GM12878 (cell line): ENCODE results near the gene PDZRN4. TPM values are rescaled to one million over a fixed set of nuclear protein-coding genes. Genes with fewer than 3 reads are reported as not detected.
"Not testable (repeated sequence)": the region's sequence is repeated elsewhere in the genome, so short reads cannot be mapped to it uniquely, and the experiment has no call there.

ENCODE experiments used
- ATAC-seq: fragments of 200-7000 bp; cut with Tn5 transposase; 3 replicates; pipeline ENCODE4 v1.9.1; 2020; ENCODE audit warnings: mild to moderate bottlenecking, moderate library complexity
- BruUV-seq: library from RNA; stranded (reverse); fragments of 400-500 nt; replicated peaks from 2 replicates; lab custom pipeline; 2021; lab: Mats Ljungman, UMichigan
- CTCF ChIA-PET: fragments of 300-600 bp; sonication (Branson Sonifier 250); formaldehyde crosslinking; extraction: SDS; loops from one replicate; lab custom pipeline; 2021; ENCODE audit warnings: inconsistent platforms; lab: Yijun Ruan, JAX
- POLR2A ChIA-PET: fragments of 350-600 bp; formaldehyde crosslinking; extraction: SDS; loops from one replicate; lab custom pipeline; 2021; ENCODE audit warnings: inconsistent platforms; lab: Charles Lee
- RAD21 ChIA-PET: fragments of 300-600 bp; sonication (Branson Sonifier 250); formaldehyde crosslinking; loops from one replicate; lab custom pipeline; 2023; ENCODE audit warnings: antibody characterized with exemption; ENCODE audit not compliant: unreplicated experiment; lab: Charles Lee
- SMC1A ChIA-PET: fragments of 300-600 bp; sonication (Branson Sonifier 250); formaldehyde crosslinking; loops from one replicate; lab custom pipeline; 2023; ENCODE audit not compliant: unreplicated experiment, uncharacterized antibody; lab: Charles Lee
- DNase-seq: peaks from one replicate; pipeline ENCODE4 v3.0.0-alpha.2; 2011; ENCODE audit warnings: low read depth, low spot score
- FAIRE-seq: peaks from 3 replicates; lab custom pipeline; 2011; peaks lifted over from hg19 to GRCh38; lab: Jason Lieb, UNC
- H2AFZ ChIP-seq: 2 replicates; pipeline ENCODE4 v1.6.0; 2011; ENCODE audit warnings: low read depth, low read length, control low read depth; ENCODE audit not compliant: control insufficient read depth
- H3K27ac ChIP-seq: 2 replicates; pipeline ENCODE4 v1.5.1; 2011; ENCODE audit warnings: control low read depth; ENCODE audit not compliant: control insufficient read depth, insufficient read depth
- H3K27me3 ChIP-seq, 2 experiments: replicated peaks in 1 of 2; 2 replicates each; pipeline versions ENCODE4 v1.6.0 to v1.6.1; 2011; ENCODE audit warnings: low read length in 1 of 2; ENCODE audit not compliant: control insufficient read depth in 2 of 2, insufficient read depth in 2 of 2
- H3K36me3 ChIP-seq, 2 experiments: 2 replicates each; pipeline ENCODE4 v1.5.1; 2011; ENCODE audit warnings: low read length in 1 of 2; ENCODE audit not compliant: control insufficient read depth in 2 of 2, insufficient read depth in 2 of 2
- H3K4me1 ChIP-seq: 2 replicates; pipeline ENCODE4 v1.6.1; 2011; ENCODE audit warnings: mild to moderate bottlenecking, low read length, moderate library complexity, mixed read lengths; ENCODE audit not compliant: control insufficient read depth, insufficient read depth
- H3K4me2 ChIP-seq: 2 replicates; pipeline ENCODE4 v1.6.0; 2011; ENCODE audit warnings: control low read depth; ENCODE audit not compliant: control insufficient read depth, insufficient read depth
- H3K4me3 ChIP-seq: fragments of 200-600 bp; sonication (generic); 2 replicates; pipeline ENCODE4 v1.5.1; 2016
- H3K79me2 ChIP-seq: 2 replicates; pipeline ENCODE4 v1.6.0; 2011; ENCODE audit warnings: low read length; ENCODE audit not compliant: control insufficient read depth, insufficient read depth
- H3K9ac ChIP-seq: 2 replicates; pipeline ENCODE4 v1.8.0; 2011; ENCODE audit warnings: low read length, control low read depth, mixed read lengths; ENCODE audit not compliant: control insufficient read depth, insufficient read depth
- H3K9me3 ChIP-seq: replicated peaks from 3 replicates; pipeline ENCODE4 v1.5.1; 2011; ENCODE audit warnings: mild to moderate bottlenecking, low read length; ENCODE audit not compliant: control insufficient read depth, insufficient read depth
- H4K20me1 ChIP-seq: 2 replicates; pipeline ENCODE4 v1.6.0; 2011; ENCODE audit not compliant: control insufficient read depth, insufficient read depth
- NFIC ChIP-seq: IDR thresholded peaks from 2 replicates; pipeline ENCODE4 v1.6.1; 2012; ENCODE audit warnings: low read depth, mild to moderate bottlenecking, inconsistent platforms, low read length, moderate library complexity
- PAX8 ChIP-seq: fragments of 450-650 bp; IDR thresholded peaks from 2 replicates; pipeline ENCODE4 v1.6.1; 2017; ENCODE audit warnings: mild to moderate bottlenecking, moderate library complexity
- RBBP5 ChIP-seq: fragments of 200-600 bp; sonication (generic); conservative IDR thresholded peaks from 2 replicates; pipeline ENCODE4 v1.6.1; 2016
- SIX5 ChIP-seq: IDR thresholded peaks from 2 replicates; pipeline ENCODE4 v1.6.1; 2011; ENCODE audit warnings: mild to moderate bottlenecking, low read depth, low read length, moderate library complexity; ENCODE audit not compliant: severe bottlenecking
- SREBF2 ChIP-seq: IDR thresholded peaks from 2 replicates; pipeline ENCODE4 v1.6.1; 2012; ENCODE audit warnings: mild to moderate bottlenecking, low read length
- TCF12 ChIP-seq: IDR thresholded peaks from 2 replicates; pipeline ENCODE4 v1.6.1; 2011; ENCODE audit warnings: low read depth, mild to moderate bottlenecking, low read length
- WRNIP1 ChIP-seq: IDR thresholded peaks from 2 replicates; pipeline ENCODE4 v1.6.1; 2011; ENCODE audit warnings: low read depth, low read length, improper control_type of control experiment, borderline replicate concordance
- ZNF622 ChIP-seq: fragments of 450-650 bp; IDR thresholded peaks from 2 replicates; pipeline ENCODE4 v1.6.1; 2017; ENCODE audit warnings: mild to moderate bottlenecking, inconsistent platforms
- ZSCAN29 ChIP-seq: fragments of 450-650 bp; IDR thresholded peaks from 2 replicates; pipeline ENCODE4 v1.6.1; 2017; ENCODE audit warnings: mild to moderate bottlenecking, moderate library complexity
- WGBS: methylation state at CpG from one replicate; pipeline ENCODE4 v1.1.6; 2016; ENCODE audit warnings: low lambda C conversion rate; ENCODE audit not compliant: insufficient replicate concordance, insufficient coverage; ENCODE audit errors: missing lambda C conversion rate; 5-methylcytosine and 5-hydroxymethylcytosine counted together
- in situ Hi-C: fragments of 300-500 bp; cut with MboI; formaldehyde crosslinking; loops from 9 replicates; pipeline ENCODE4 v1.14.3; 2018; ENCODE audit warnings: mixed read lengths
- intact Hi-C: fragments of 100-400 bp; cut with micrococcal nuclease; formaldehyde crosslinking; loops from one replicate; pipeline ENCODE4 v1.14.2; 2022; ENCODE audit not compliant: unreplicated experiment
- polyA plus RNA-seq, 11 experiments: library from polyadenylated mRNA; depleted of rRNA in 4 of 11; unstranded in 6 of 11; stranded (reverse) in 5 of 11; fragments of >200 nt; fragmentation: Nextera tagmentation in 4 of 11; fragmentation: Illumina TruSeq in 1 of 11; extraction: Ambion mirVana in 4 of 11; extraction: Trizol in 1 of 11; gene quantifications; 1 replicate in 1 of 11; 2 replicates in 10 of 11; pipeline versions ENCODE4 v1.2.1 to v1.2.3, GENCODE V29; 2011 to 2016; ENCODE audit warnings: inconsistent platforms in 2 of 11, missing spikeins in 2 of 11, low read depth in 1 of 11
- total RNA-seq, 4 experiments: library from RNA; depleted of rRNA in 3 of 4; stranded (reverse); fragments of >200 nt in 3 of 4; fragmentation: Illumina TruSeq in 1 of 4; extraction: Trizol in 1 of 4; gene quantifications; 2 replicates each; pipeline versions ENCODE4 v1.2.1 to v1.2.3, GENCODE V29; 2013 to 2021
- TF ChIP-seq, protein P1 (sequence below): fragments of 450-650 bp; IDR thresholded peaks from 2 replicates; pipeline ENCODE4 v1.6.1; 2016; ENCODE audit warnings: mild to moderate bottlenecking

The PDZRN4 gene
- total and polyA plus RNA-seq, 10 of the 15 experiments (the other 5 are each of a cell fraction or from before 2014, with no cell fraction given): 0.03 TPM; not detected in 9

DNA sequence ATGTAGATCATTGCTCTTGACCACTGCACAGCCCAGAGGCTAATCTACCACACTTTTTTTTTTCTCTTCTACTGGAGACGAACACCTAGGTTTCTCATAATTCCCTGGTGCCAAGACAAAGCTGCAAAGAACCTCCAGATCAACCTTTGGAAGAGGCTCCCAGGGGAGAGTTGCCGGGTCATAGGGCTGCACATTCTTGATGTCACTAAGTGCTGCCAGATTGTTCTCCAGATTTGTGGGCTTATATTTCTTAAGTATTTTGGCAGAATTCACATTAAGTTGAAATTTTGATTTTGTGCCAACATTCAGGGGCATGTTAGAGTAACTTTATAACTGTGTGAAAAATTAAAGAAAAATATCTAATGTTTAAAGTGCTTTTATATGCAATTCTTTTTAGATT, 13.5 kb upstream of the PDZRN4 start:
- H3K4me3 ChIP-seq: no peak overlapping the region
- BruUV-seq: no TSS peak
- no peaks in the 10 kb centered on the region for H3K9me3 ChIP-seq
- H3K36me3 ChIP-seq: no peaks in the 10 kb centered on the region
- no peak for FAIRE-seq
- ChIA-PET POLR2A (no interaction called here), CTCF (no interaction called here), SMC1A (no interaction called here), RAD21 (no interaction called here)
- intact Hi-C loops (no loop called here), in situ Hi-C loops (no loop called here)
- H3K79me2 ChIP-seq: no peaks in the 10 kb centered on the region
- 43% methylated on average over 2 of the region's 2 CpGs for WGBS
- H3K9ac ChIP-seq: no peak overlapping the region
- H3K4me1 ChIP-seq: no peaks in the 10 kb centered on the region
- no peak overlapping the region for H3K27ac ChIP-seq
- no peak overlapping the region for H3K4me2 ChIP-seq
- no peaks in the 10 kb centered on the region for H4K20me1 ChIP-seq
- H2AFZ ChIP-seq: no peak overlapping the region
- no peaks in the 10 kb centered on the region for H3K27me3 ChIP-seq
- TF ChIP-seq RBBP5 (no peak), SREBF2 (no peak), PAX8 (no peak), TCF12 (no peak), ZNF622 (no peak), NFIC (no peak), SIX5 (no peak), ZSCAN29 (no peak), WRNIP1 (no peak)
- TF ChIP-seq, protein P1, sequence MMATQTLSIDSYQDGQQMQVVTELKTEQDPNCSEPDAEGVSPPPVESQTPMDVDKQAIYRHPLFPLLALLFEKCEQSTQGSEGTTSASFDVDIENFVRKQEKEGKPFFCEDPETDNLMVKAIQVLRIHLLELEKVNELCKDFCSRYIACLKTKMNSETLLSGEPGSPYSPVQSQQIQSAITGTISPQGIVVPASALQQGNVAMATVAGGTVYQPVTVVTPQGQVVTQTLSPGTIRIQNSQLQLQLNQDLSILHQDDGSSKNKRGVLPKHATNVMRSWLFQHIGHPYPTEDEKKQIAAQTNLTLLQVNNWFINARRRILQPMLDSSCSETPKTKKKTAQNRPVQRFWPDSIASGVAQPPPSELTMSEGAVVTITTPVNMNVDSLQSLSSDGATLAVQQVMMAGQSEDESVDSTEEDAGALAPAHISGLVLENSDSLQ: no peak
- DNase-seq: no peak
- no peak for ATAC-seq

DNA sequence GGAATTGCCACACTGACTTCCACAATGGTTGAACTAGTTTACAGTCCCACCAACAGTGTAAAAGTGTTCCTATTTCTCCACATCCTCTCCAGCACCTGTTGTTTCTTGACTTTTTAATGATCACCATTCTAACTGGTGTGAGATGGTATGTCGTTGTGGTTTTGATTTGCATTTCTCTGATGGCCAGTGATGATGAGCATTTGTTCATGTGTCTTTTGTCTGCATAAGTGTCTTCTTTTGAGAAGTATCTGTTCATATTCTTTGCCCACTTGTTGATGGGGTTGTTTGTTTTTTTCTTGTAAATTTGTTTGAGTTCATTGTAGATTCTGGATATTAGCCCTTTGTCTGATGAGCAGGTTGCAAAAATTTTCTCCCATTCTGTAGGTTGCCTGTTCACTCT, 8.6 kb upstream of the PDZRN4 start:
- H3K4me3 ChIP-seq, POLR2A ChIA-PET, H3K27ac ChIP-seq, H3K79me2 ChIP-seq, H3K27me3 ChIP-seq, CTCF ChIA-PET, H2AFZ ChIP-seq, H3K9me3 ChIP-seq, DNase-seq, intact Hi-C loops, RAD21 ChIA-PET, H4K20me1 ChIP-seq, FAIRE-seq, H3K36me3 ChIP-seq, ATAC-seq, H3K4me2 ChIP-seq, in situ Hi-C loops, BruUV-seq, H3K4me1 ChIP-seq, SMC1A ChIA-PET, H3K9ac ChIP-seq: not testable (repeated sequence)
- no CpG with 5 or more reads among the region's 1 CpG for WGBS
